Adrenal gland (tissue), 12 donors: Measurements from ENCODE around the gene PEX14. TPM values are rescaled to one million over a fixed set of nuclear protein-coding genes. Genes with fewer than 3 reads are reported as not detected.

Source experiments
- DNase-seq, 7 donors: peaks; one replicate each; pipeline ENCODE4 v3.0.0-alpha.2; 2019 to 2020
- H3K27ac ChIP-seq, 5 donors: fragments of 200-600 bp; sonication (generic) in 4 of 5; 1 replicate in 3 of 5; 2 replicates in 2 of 5; pipeline versions ENCODE4 v1.5.1 to v1.8.0; 2016 to 2020; ENCODE audit warnings: mild to moderate bottlenecking in 1 of 5
- H3K27me3 ChIP-seq: fragments of 200-600 bp; 2 replicates; pipeline ENCODE4 v1.8.0; 2021
- H3K36me3 ChIP-seq, 2 donors: fragments of 200-600 bp; replicated peaks in 1 of 2; 1 replicate in 1 of 2; 2 replicates in 1 of 2; pipeline versions ENCODE4 v1.5.1 to v1.8.0; 2018 to 2022
- H3K4me1 ChIP-seq, 2 donors: fragments of 200-600 bp; replicated peaks in 1 of 2; 1 replicate in 1 of 2; 2 replicates in 1 of 2; pipeline versions ENCODE4 v1.5.1 to v1.8.0; 2018 to 2021
- H3K4me3 ChIP-seq, 4 donors: fragments of 200-600 bp; sonication (generic) in 3 of 4; one replicate each; pipeline ENCODE4 v1.5.1; 2016 to 2018
- H3K9me3 ChIP-seq, 3 donors: fragments of 200-600 bp; sonication (generic) in 1 of 3; replicated peaks in 1 of 3; 1 replicate in 2 of 3; 2 replicates in 1 of 3; pipeline versions ENCODE4 v1.5.1 to v1.8.0; 2016 to 2021
- POLR2A ChIP-seq, 2 donors: fragments of 450-650 bp; IDR thresholded peaks; one replicate each; pipeline ENCODE4 v1.6.1; 2017; ENCODE audit warnings: antibody characterized with exemption in 2 of 2, mild to moderate bottlenecking in 2 of 2, moderate library complexity in 1 of 2
- WGBS, 4 donors: extraction: QIAGEN DNeasy Blood & Tissue Kit in 2 of 4; methylation state at CpG; one replicate each; pipeline versions ENCODE4 v1.1.5 to v1.1.7; 2013 to 2017; 5-methylcytosine and 5-hydroxymethylcytosine counted together
- intact Hi-C, 2 donors: fragments of 100-400 bp; cut with DNase I; formaldehyde crosslinking; loops; one replicate each; pipeline versions ENCODE4 v1.14.1 to v1.15.0; 2022 to 2023
- polyA plus RNA-seq, 3 donors: library from polyadenylated mRNA; stranded (reverse); fragments of 200-250 nt in 2 of 3; fragments of 350-450 nt in 1 of 3; fragmentation: Illumina TruSeq in 1 of 3; extraction: RNeasy Lipid Tissue Mini Kit (QIAGEN cat#74804) in 1 of 3; gene quantifications; one replicate each; pipeline ENCODE4 v1.2.3, GENCODE V29; 2013 to 2014
- total RNA-seq, 9 donors: library from RNA; depleted of rRNA in 4 of 9; stranded (reverse); fragments of >200 nt in 4 of 9; fragments of 120-200 nt in 1 of 9; fragmentation: NEBNext Ultra II Directional in 1 of 9; extraction: Animal tissue kit (Norgen Biotek cat#: 25700) in 1 of 9; gene quantifications; one replicate each; pipeline versions ENCODE4 v1.1.0 to v1.2.4, GENCODE V29; 2013 to 2023
- TF ChIP-seq, protein P1 (sequence below), 6 experiments: fragments of 450-650 bp in 4 of 6; fragments of 200-600 bp in 2 of 6; sonication (generic) in 1 of 6; IDR thresholded peaks; 1 replicate in 5 of 6; 2 replicates in 1 of 6; pipeline versions ENCODE4 v1.5.1 to v1.8.0; 2016 to 2021; ENCODE audit warnings: antibody characterized with exemption in 6 of 6, mild to moderate bottlenecking in 2 of 6, moderate library complexity in 1 of 6
- donor health status: healthy with polysubstance abuse.
- donor health status: Bipolar disorder and iron deficiency.
- donor health status: DM: yes; HTN: yes; CAD: no.
- donor health status: DM: no; HTN: no; CAD: no.
- donor health status: DM: no; HTN: no; CAD: no.
- donor health status: DM: yes; HTN: yes; CAD: no.

PEX14 gene
- total and polyA plus RNA-seq, 12 donors = 9.7 to 23.9 (median 18.1) TPM

DNA sequence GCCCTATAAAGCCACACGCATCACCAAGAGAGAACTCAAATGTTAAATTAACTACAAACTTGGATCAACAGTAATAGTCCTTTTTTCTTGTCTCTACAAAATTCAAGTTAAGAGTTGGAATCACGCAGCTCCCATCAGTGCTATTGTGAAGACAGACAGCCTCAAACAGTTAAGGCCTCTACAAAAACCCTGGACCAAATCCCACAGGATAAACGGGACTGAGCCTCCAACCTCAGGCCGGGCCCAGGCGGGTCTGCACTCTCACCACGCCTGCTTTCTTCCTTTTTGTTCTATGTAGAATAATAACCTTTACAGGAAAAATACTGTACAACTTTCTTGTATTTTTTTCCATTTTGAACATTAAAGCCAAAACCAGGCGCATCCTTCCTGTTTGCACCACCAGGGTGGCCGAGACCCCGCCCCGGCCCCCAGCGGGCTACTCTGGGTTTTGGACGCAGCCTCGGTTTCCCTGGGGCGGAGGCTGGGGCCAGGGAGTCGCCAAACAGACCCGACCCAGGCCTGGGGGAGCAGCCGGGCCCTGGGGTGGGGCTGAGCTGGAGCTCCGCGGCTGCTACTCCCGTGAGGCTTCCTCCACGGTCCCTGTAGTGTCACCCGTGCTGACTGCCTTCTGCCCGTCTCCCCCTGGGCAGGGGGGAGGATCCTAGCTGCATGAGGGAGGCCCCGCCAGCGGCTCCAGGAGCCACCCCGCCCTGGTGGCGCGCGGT is 163.2 kb downstream of the PEX14 start:
- DNase-seq = no peak
- H3K9me3 ChIP-seq = no peaks in the 10 kb centered on the region
- 49 to 75% (median 58%) methylated on average over 16 to 29 of the region's 29 CpGs for WGBS, 4 donors
- peak overlapping the region in 1 of 4 donors; percentile 39 for H3K4me3 ChIP-seq
- no peaks in the 10 kb centered on the region for H3K36me3 ChIP-seq
- H3K27me3 ChIP-seq = no peaks in the 10 kb centered on the region
- intact Hi-C loops = loop anchor here in 1 of 2 donors (10.0 kb wide), 1 partner anchor 227 kb away; no protein-coding TSS in a partner anchor
- no peaks in the 10 kb centered on the region for H3K4me1 ChIP-seq
- TF ChIP-seq, protein P1, sequence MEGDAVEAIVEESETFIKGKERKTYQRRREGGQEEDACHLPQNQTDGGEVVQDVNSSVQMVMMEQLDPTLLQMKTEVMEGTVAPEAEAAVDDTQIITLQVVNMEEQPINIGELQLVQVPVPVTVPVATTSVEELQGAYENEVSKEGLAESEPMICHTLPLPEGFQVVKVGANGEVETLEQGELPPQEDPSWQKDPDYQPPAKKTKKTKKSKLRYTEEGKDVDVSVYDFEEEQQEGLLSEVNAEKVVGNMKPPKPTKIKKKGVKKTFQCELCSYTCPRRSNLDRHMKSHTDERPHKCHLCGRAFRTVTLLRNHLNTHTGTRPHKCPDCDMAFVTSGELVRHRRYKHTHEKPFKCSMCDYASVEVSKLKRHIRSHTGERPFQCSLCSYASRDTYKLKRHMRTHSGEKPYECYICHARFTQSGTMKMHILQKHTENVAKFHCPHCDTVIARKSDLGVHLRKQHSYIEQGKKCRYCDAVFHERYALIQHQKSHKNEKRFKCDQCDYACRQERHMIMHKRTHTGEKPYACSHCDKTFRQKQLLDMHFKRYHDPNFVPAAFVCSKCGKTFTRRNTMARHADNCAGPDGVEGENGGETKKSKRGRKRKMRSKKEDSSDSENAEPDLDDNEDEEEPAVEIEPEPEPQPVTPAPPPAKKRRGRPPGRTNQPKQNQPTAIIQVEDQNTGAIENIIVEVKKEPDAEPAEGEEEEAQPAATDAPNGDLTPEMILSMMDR (IDR thresholded peaks at IDR 0.05) = no peak
- no peak for TF ChIP-seq POLR2A (IDR thresholded peaks at IDR 0.05)
- no peak overlapping the region for H3K27ac ChIP-seq

DNA sequence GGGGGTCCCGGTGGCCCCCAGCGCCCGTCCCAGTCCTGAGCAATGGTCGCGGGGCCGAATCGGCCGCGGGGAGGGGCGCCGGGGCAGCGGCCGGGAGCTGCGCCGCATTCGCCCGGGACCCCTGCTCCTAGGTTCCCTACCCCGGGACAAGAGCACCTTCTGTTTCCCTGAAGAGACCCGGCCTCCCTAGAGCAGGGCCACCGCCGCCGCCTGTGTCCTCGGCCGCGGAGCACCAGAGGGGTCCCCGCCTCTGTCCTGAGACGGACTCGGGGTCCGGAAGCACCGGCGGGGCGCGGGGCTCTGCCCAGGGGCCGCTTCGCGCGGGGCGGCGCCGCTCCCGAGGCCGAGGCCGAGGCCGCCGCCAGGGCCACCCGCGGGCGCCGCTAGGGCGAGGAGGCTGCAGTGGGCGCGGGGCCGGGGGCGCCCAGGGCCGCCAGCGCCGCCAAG is 163.8 kb downstream of the PEX14 start:
- no peak for DNase-seq
- 16 to 32% (median 22%) methylated on average over 12 to 57 of the region's 57 CpGs; no CpG with 5 or more reads in 1 of the 4 donors for WGBS, 4 donors
- no peaks in the 10 kb centered on the region for H3K27me3 ChIP-seq
- H3K4me1 ChIP-seq = no peaks in the 10 kb centered on the region
- TF ChIP-seq POLR2A (IDR thresholded peaks at IDR 0.05) = no peak
- TF ChIP-seq, protein P1 (IDR thresholded peaks at IDR 0.05) = no peak
- intact Hi-C loops = loop anchor here in 1 of 2 donors (10.0 kb wide), 1 partner anchor 226 kb away; no protein-coding TSS in a partner anchor
- H3K36me3 ChIP-seq = no peaks in the 10 kb centered on the region
- H3K4me3 ChIP-seq = peak overlapping the region in 1 of 4 donors; percentile 39
- H3K9me3 ChIP-seq = no peaks in the 10 kb centered on the region
- no peak overlapping the region for H3K27ac ChIP-seq

DNA sequence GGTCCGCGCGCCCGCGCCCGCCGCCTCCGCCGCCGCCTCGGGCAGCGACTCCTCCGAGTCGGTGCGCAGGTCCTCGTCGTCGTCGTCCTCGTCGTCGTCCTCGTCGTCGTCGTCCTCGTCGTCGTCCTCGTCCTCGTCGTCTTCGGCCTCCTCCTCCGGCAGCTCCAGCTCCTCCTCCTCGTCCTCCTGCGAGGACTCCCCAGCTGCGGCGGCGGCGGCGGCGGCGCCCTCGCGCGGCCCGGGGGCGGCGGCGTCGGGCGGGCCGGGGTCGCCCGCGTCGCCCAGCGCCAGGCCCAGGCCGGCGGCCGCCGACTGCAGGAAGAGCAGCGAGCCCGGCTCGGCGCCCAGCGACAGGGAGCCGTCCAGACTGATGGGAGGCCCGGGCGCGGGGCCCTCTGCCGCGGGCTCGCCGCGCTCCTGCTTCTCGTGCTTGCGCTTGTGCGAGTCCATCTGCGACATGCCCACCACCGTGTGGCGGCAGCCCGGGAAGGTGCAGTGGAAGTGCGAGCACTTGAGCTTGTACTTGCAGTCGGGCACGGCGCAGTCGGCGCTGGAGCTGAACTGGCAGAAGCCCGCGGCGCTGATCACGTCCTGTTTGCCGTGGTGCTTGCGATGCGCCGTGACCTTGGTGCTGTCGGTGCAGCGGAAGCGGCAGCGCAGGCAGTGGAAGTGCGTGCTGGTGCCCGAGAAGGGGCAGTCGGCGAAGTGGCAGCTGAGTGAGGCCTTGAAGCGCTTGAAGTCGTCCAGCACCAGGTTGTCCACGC is 164.4 kb downstream of the PEX14 start:
- Histone ChIP-seq H3K27ac (no peak overlapping the region), H3K36me3 (no peaks in the 10 kb centered on the region), H3K27me3 (no peaks in the 10 kb centered on the region), H3K4me3 (no peak overlapping the region), H3K4me1 (no peaks in the 10 kb centered on the region), H3K9me3 (no peaks in the 10 kb centered on the region)
- TF ChIP-seq, protein P1 (IDR thresholded peaks at IDR 0.05) = no peak
- no peak for TF ChIP-seq POLR2A (IDR thresholded peaks at IDR 0.05)
- intact Hi-C loops = loop anchor here in 1 of 2 donors (10.0 kb wide), 1 partner anchor 226 kb away; no protein-coding TSS in a partner anchor
- DNase-seq = peak in 1 of 7 donors; percentile 33
- 48 to 71% (median 58%) methylated on average over 29 to 108 of the region's 108 CpGs for WGBS, 4 donors
